HepG2 (cell line): ENCODE results near the gene RPTOR. TPM values are rescaled to one million over a fixed set of nuclear protein-coding genes. Genes with fewer than 3 reads are reported as not detected.
A peak's percentile ranks its signal among the peaks of the same experiment; 100 is the strongest.

ENCODE experiments used
- CC2D1A ChIP-seq: sonication (generic); formaldehyde crosslinking; IDR thresholded peaks from 2 replicates; pipeline ENCODE4 v1.8.1; 2023; ENCODE audit warnings: mild to moderate bottlenecking, missing genetic modification reagents
- CSRNP1 ChIP-seq: sonication (generic); formaldehyde crosslinking; IDR thresholded peaks from 2 replicates; pipeline ENCODE4 v1.8.1; 2023; ENCODE audit warnings: mild to moderate bottlenecking, missing genetic modification reagents
- DPF2 ChIP-seq: sonication (generic); formaldehyde crosslinking; IDR thresholded peaks from 2 replicates; pipeline ENCODE4 v1.4.0; 2020; ENCODE audit warnings: mild to moderate bottlenecking, low read depth, missing genetic modification reagents, borderline replicate concordance
- EP300 ChIP-seq, 3 experiments: sonication (generic) in 1 of 3; formaldehyde crosslinking in 1 of 3; IDR thresholded peaks; 2 replicates each; pipeline versions ENCODE4 v1.5.1 to v1.6.1; 2011 to 2020; ENCODE audit warnings: low read depth in 2 of 3, low read length in 2 of 3, borderline replicate concordance in 1 of 3, improper control_type of control experiment in 1 of 3, mild to moderate bottlenecking in 1 of 3, missing genetic modification reagents in 1 of 3, moderate library complexity in 1 of 3
- ERF ChIP-seq: IDR thresholded peaks from 2 replicates; pipeline ENCODE4 v1.6.1; 2018; ENCODE audit warnings: missing biosample characterization, missing genetic modification reagents
- PAF1 ChIP-seq: IDR thresholded peaks from 2 replicates; pipeline ENCODE4 v1.6.1; 2016; ENCODE audit warnings: missing genetic modification reagents, missing compliant biosample characterization
- RNF2 ChIP-seq: fragments of 450-650 bp; conservative IDR thresholded peaks from 2 replicates; pipeline ENCODE4 v1.6.1; 2016; ENCODE audit warnings: low read depth
- SP140L ChIP-seq: sonication (generic); formaldehyde crosslinking; IDR thresholded peaks from 2 replicates; pipeline ENCODE4 v1.4.0; 2020; ENCODE audit warnings: missing genetic modification reagents, borderline replicate concordance
- TARDBP ChIP-seq: sonication (generic); formaldehyde crosslinking; IDR thresholded peaks from 2 replicates; pipeline ENCODE4 v1.8.0; 2022; ENCODE audit warnings: mild to moderate bottlenecking, missing genetic modification reagents
- ZBTB20 ChIP-seq: sonication (generic); formaldehyde crosslinking; IDR thresholded peaks from 2 replicates; pipeline ENCODE4 v1.8.1; 2023; ENCODE audit warnings: missing genetic modification reagents, low read depth, mild to moderate bottlenecking, borderline replicate concordance
- ZBTB38 ChIP-seq: sonication (generic); formaldehyde crosslinking; IDR thresholded peaks from 2 replicates; pipeline ENCODE4 v1.5.1; 2020; ENCODE audit warnings: mild to moderate bottlenecking, missing genetic modification reagents
- ZBTB4 ChIP-seq: sonication (generic); formaldehyde crosslinking; IDR thresholded peaks from 2 replicates; pipeline ENCODE4 v1.4.0; 2020; ENCODE audit warnings: missing genetic modification reagents, mild to moderate bottlenecking, borderline replicate concordance
- ZFP37 ChIP-seq: sonication (generic); formaldehyde crosslinking; IDR thresholded peaks from 2 replicates; pipeline ENCODE4 v1.4.0; 2020; ENCODE audit warnings: missing genetic modification reagents, borderline replicate concordance
- ZNF10 ChIP-seq: sonication (generic); formaldehyde crosslinking; IDR thresholded peaks from 2 replicates; pipeline ENCODE4 v1.4.0; 2020; ENCODE audit warnings: mild to moderate bottlenecking, low read depth, missing genetic modification reagents, borderline replicate concordance
- ZNF580 ChIP-seq: IDR thresholded peaks from 2 replicates; pipeline ENCODE4 v1.6.1; 2016; ENCODE audit warnings: low read depth, borderline replicate concordance
- ZNF614 ChIP-seq: IDR thresholded peaks from 2 replicates; pipeline ENCODE4 v1.6.1; 2018; ENCODE audit warnings: missing biosample characterization, missing genetic modification reagents, inconsistent platforms, borderline replicate concordance
- ZNF7 ChIP-seq: IDR thresholded peaks from 2 replicates; pipeline ENCODE4 v1.6.1; 2016; ENCODE audit warnings: missing biosample characterization, missing genetic modification reagents
- ZNF781 ChIP-seq: sonication (generic); formaldehyde crosslinking; IDR thresholded peaks from 2 replicates; pipeline ENCODE4 v1.5.1; 2020; ENCODE audit warnings: borderline replicate concordance, mild to moderate bottlenecking, missing genetic modification reagents; ENCODE audit errors: not compliant biosample characterization
- polyA plus RNA-seq, 8 experiments: library from polyadenylated mRNA; depleted of rRNA in 3 of 8; stranded (reverse) in 7 of 8; unstranded in 1 of 8; fragments of >200 nt; fragmentation: Illumina TruSeq in 4 of 8; extraction: Trizol in 4 of 8; gene quantifications; 2 replicates each; pipeline versions ENCODE4 v1.2.1 to v1.2.3, GENCODE V29; 2011 to 2016; ENCODE audit warnings: low read depth in 4 of 8, missing spikeins in 1 of 8, mixed read lengths in 1 of 8; ENCODE audit not compliant: insufficient read depth in 1 of 8
- total RNA-seq, 5 experiments: library from RNA; depleted of rRNA; stranded (reverse); fragments of >200 nt; fragmentation: Illumina TruSeq; extraction: Trizol; gene quantifications; 2 replicates each; pipeline ENCODE4 v1.2.3, GENCODE V29; 2016; ENCODE audit warnings: low read depth in 1 of 5
- TF ChIP-seq, protein P1 (sequence below): sonication (generic); formaldehyde crosslinking; IDR thresholded peaks from 2 replicates; pipeline ENCODE4 v1.4.0; 2020; ENCODE audit warnings: missing genetic modification reagents
- TF ChIP-seq, protein P2 (sequence below): sonication (generic); formaldehyde crosslinking; IDR thresholded peaks from 2 replicates; pipeline ENCODE4 v1.4.0; 2020; ENCODE audit warnings: missing genetic modification reagents

RPTOR gene
- total and polyA plus RNA-seq, 2 of the 13 experiments (the other 11 are each of a cell fraction or from before 2014, with no cell fraction given) = 6.6 to 25.3 TPM

- TF ChIP-seq ZBTB20 (CRISPR knock-in tag) (0 out of 2 replicates have a peak, but pooled peaks have one; percentile 43), EP300 (IDR thresholded peaks at IDR 0.05; ENCODE audit: low read depth in 2 of 2, low read length in 2 of 2) (peak in 1 of 2 experiments; percentile 21; a peak in 1 of 4 replicates), EP300 (CRISPR knock-in tag; IDR thresholded peaks at IDR 0.05; ENCODE audit: borderline replicate concordance) (peak; percentile 50; the same call in 1 of the 2 replicates), ZNF614 (CRISPR knock-in tag) (peak; percentile 67; the same call in 1 of the 2 replicates), ZBTB4 (0 out of 2 replicates have a peak, but pooled peaks have one; percentile 77), ZNF580 (CRISPR knock-in tag) (peak; percentile 97), PAF1 (no peak), ZNF7 (CRISPR knock-in tag) (peak; percentile 73), ERF (CRISPR knock-in tag) (peak; percentile 91), ZNF781 (peak; percentile 87), CSRNP1 (no peak; the same call in 1 of the 2 replicates), ZFP37 (CRISPR knock-in tag) (no peak), TARDBP (peak; percentile 89), CC2D1A (CRISPR knock-in tag) (no peak), ZBTB38 (CRISPR knock-in tag) (peak; percentile 93), SP140L (CRISPR knock-in tag) (no peak), RNF2 (peak; percentile 52; the same call in 1 of the 2 replicates), DPF2 (CRISPR knock-in tag) (no peak), ZNF10 (no peak)
- TF ChIP-seq, protein P1, sequence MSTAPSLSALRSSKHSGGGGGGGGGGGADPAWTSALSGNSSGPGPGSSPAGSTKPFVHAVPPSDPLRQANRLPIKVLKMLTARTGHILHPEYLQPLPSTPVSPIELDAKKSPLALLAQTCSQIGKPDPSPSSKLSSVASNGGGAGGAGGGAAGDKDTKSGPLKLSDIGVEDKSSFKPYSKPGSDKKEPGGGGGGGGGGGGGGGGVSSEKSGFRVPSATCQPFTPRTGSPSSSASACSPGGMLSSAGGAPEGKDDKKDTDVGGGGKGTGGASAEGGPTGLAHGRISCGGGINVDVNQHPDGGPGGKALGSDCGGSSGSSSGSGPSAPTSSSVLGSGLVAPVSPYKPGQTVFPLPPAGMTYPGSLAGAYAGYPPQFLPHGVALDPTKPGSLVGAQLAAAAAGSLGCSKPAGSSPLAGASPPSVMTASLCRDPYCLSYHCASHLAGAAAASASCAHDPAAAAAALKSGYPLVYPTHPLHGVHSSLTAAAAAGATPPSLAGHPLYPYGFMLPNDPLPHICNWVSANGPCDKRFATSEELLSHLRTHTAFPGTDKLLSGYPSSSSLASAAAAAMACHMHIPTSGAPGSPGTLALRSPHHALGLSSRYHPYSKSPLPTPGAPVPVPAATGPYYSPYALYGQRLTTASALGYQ (CRISPR knock-in tag) = no peak
- TF ChIP-seq, protein P2, sequence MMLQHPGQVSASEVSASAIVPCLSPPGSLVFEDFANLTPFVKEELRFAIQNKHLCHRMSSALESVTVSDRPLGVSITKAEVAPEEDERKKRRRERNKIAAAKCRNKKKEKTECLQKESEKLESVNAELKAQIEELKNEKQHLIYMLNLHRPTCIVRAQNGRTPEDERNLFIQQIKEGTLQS (CRISPR knock-in tag) = no peak
These were observed 30.6 kb downstream of the RPTOR start (continued) for GRCh38 chr17:80575057-80575875.
